Measurements from ENCODE around the gene WTIP.

The WTIP gene

GRCh38 chr19:34484328-34484727 is 2.8 kb downstream of the WTIP start:
- Histone ChIP-seq H3K27ac (no peak overlapping the region), H3K36me3 (ENCODE audit: control insufficient read depth, insufficient read depth, low read length) (no peaks in the 10 kb centered on the region), H3K4me1 (no peaks in the 10 kb centered on the region), H3K4me3 (ENCODE audit: low read depth, low read length) (no peak overlapping the region), H3K27me3 (ENCODE audit: control insufficient read depth, insufficient read depth, low read length) (no peaks in the 10 kb centered on the region), H3K4me2 (ENCODE audit: low read length) (no peak overlapping the region), H3K79me2 (peaks cover 15% of the 10 kb centered on the region), H3K9ac (no peak overlapping the region), H3K9me3 (ENCODE audit: control insufficient read depth, low read length) (no peaks in the 10 kb centered on the region), H2AFZ (no peak overlapping the region)
- TF ChIP-seq CTCF (IDR thresholded peaks at IDR 0.05): no peak

DNA sequence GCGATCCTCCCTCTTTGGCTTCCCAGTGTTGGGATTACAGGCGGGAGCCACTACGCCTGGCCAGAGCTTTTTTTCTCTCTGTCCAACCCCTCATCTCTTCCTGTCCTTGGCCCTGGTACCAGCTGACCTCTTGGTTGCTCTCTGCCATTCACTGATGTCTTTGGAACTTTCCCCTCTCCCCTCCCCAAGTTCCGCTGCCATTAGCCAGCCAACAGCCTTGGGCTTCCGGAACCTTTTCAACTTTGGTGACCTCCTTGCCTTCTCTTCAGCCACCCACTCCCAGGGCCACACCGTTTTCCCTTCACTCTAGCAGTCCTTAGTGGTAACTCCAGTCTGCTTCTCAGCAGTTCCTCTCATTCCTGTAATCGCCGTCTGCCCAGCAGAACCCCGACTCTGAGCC is 4.3 kb downstream of the WTIP start:
- Histone ChIP-seq H3K36me3 (ENCODE audit: control insufficient read depth, insufficient read depth, low read length) (no peaks in the 10 kb centered on the region), H3K9ac (no peak overlapping the region), H3K9me3 (ENCODE audit: control insufficient read depth, low read length) (no peaks in the 10 kb centered on the region), H3K27me3 (ENCODE audit: control insufficient read depth, insufficient read depth, low read length) (no peaks in the 10 kb centered on the region), H3K79me2 (peaks cover 15% of the 10 kb centered on the region), H3K4me1 (no peaks in the 10 kb centered on the region), H3K4me2 (ENCODE audit: low read length) (no peak overlapping the region), H3K4me3 (ENCODE audit: low read depth, low read length) (no peak overlapping the region), H2AFZ (no peak overlapping the region), H3K27ac (no peak overlapping the region)
- no peak for TF ChIP-seq CTCF (IDR thresholded peaks at IDR 0.05)

GRCh38 chr19:34487651-34488051 is 6.1 kb downstream of the WTIP start:
- TF ChIP-seq CTCF (IDR thresholded peaks at IDR 0.05): no peak
- Histone ChIP-seq H3K4me3 (ENCODE audit: low read depth, low read length) (no peak overlapping the region), H3K4me2 (ENCODE audit: low read length) (no peak overlapping the region), H3K4me1 (no peaks in the 10 kb centered on the region), H2AFZ (no peak overlapping the region), H3K79me2 (peaks cover 15% of the 10 kb centered on the region), H3K27me3 (ENCODE audit: control insufficient read depth, insufficient read depth, low read length) (no peaks in the 10 kb centered on the region), H3K27ac (no peak overlapping the region), H3K36me3 (ENCODE audit: control insufficient read depth, insufficient read depth, low read length) (no peaks in the 10 kb centered on the region), H3K9me3 (ENCODE audit: control insufficient read depth, low read length) (no peaks in the 10 kb centered on the region), H3K9ac (no peak overlapping the region)

- H3K36me3 ChIP-seq (ENCODE audit: control insufficient read depth, insufficient read depth, low read length): no peaks in the 10 kb centered on the region
- no peak overlapping the region for H3K4me2 ChIP-seq (ENCODE audit: low read length)
- H3K79me2 ChIP-seq: peaks cover 6% of the 10 kb centered on the region
- H3K9me3 ChIP-seq (ENCODE audit: control insufficient read depth, low read length): no peaks in the 10 kb centered on the region
- H3K27ac ChIP-seq: no peak overlapping the region
- H3K4me3 ChIP-seq (ENCODE audit: low read depth, low read length): no peak overlapping the region
- no peaks in the 10 kb centered on the region for H3K4me1 ChIP-seq
- H3K9ac ChIP-seq: no peak overlapping the region
- no peak for TF ChIP-seq CTCF (IDR thresholded peaks at IDR 0.05)
- no peak overlapping the region for H2AFZ ChIP-seq
- no peaks in the 10 kb centered on the region for H3K27me3 ChIP-seq (ENCODE audit: control insufficient read depth, insufficient read depth, low read length)
Observed at GRCh38 chr19:34489175-34489574, 7.6 kb downstream of the WTIP start.

DNA sequence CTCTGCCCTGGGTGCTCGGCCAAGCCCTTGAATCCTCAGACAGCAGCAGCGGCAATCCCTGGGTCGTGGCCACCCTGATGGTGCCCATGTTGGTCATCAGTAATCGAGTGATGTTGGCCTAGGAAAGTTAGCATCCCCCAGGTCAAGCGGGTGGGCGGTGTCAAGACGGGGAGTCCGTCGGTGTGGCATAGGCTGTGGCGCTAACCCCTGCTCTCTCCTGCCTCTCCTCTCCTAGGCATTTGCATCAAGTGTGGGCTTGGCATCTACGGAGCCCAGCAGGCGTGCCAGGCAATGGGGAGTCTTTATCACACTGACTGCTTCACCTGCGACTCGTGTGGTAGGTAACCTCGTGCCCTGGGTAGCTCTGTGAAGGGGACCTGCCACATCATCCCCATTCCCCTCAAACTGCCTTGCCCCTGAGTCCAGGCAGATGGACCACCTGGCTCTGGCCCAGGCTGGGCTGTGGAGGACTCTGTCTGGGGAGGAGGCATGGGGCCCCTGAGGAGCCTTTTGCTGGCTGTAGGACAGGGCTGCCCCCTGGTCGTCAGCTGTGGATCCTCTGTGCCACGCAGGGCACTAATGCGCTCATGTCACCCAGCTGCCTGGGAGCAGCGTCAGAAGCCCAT is 8.7 kb downstream of the WTIP start:
- H3K27me3 ChIP-seq (ENCODE audit: control insufficient read depth, insufficient read depth, low read length): no peaks in the 10 kb centered on the region
- no peaks in the 10 kb centered on the region for H3K4me1 ChIP-seq
- H3K9me3 ChIP-seq (ENCODE audit: control insufficient read depth, low read length): no peaks in the 10 kb centered on the region
- no peak overlapping the region for H3K9ac ChIP-seq
- no peaks in the 10 kb centered on the region for H3K36me3 ChIP-seq (ENCODE audit: control insufficient read depth, insufficient read depth, low read length)
- no peak overlapping the region for H2AFZ ChIP-seq
- TF ChIP-seq CTCF (IDR thresholded peaks at IDR 0.05): no peak
- no peak overlapping the region for H3K27ac ChIP-seq
- no peak overlapping the region for H3K4me2 ChIP-seq (ENCODE audit: low read length)
- no peak overlapping the region for H3K4me3 ChIP-seq (ENCODE audit: low read depth, low read length)
- H3K79me2 ChIP-seq: peaks cover 3% of the 10 kb centered on the region

Data from parathyroid adenoma (tissue), 2 donors.